PC-3 (cell line): Measurements from ENCODE around the gene SLTM. TPM values are rescaled to one million over a fixed set of nuclear protein-coding genes. Genes with fewer than 3 reads are reported as not detected.
"Not testable (repeated sequence)": the region's sequence is repeated elsewhere in the genome, so short reads cannot be mapped to it uniquely, and the experiment has no call there.

Experiments used
- ATAC-seq: fragments of 200-7000 bp; cut with Tn5 transposase; 2 replicates; pipeline ENCODE4 v1.9.1; 2020; ENCODE audit warnings: mild to moderate bottlenecking, moderate library complexity
- BruUV-seq: library from RNA; stranded (reverse); fragments of 400-500 nt; replicated peaks from 2 replicates; lab custom pipeline; 2021; lab: Mats Ljungman, UMichigan
- CTCF ChIA-PET: fragments of 300-600 bp; sonication (Branson Sonifier 250); formaldehyde crosslinking; loops from one replicate; lab custom pipeline; 2022; ENCODE audit warnings: antibody characterized with exemption; lab: Charles Lee
- POLR2A ChIA-PET: fragments of 300-600 bp; sonication (Branson Sonifier 250); formaldehyde crosslinking; loops from one replicate; lab custom pipeline; 2022; ENCODE audit warnings: antibody characterized with exemption; ENCODE audit not compliant: unreplicated experiment; lab: Charles Lee
- DNase-seq: peaks from one replicate; pipeline ENCODE4 v3.0.0-alpha.2; 2015
- H2AFZ ChIP-seq: fragments of 300-600 bp; sonication (generic); 2 replicates; pipeline ENCODE4 v1.6.0; 2016; ENCODE audit warnings: antibody characterized with exemption, low read length
- H3F3A ChIP-seq: fragments of 300-600 bp; sonication (generic); one replicate; pipeline ENCODE4 v1.6.0; 2017; ENCODE audit warnings: antibody characterized with exemption, low read length, control low read depth, mild to moderate bottlenecking; ENCODE audit not compliant: unreplicated experiment
- H3K27ac ChIP-seq: fragments of 300-600 bp; sonication (generic); 2 replicates; pipeline ENCODE4 v1.5.1; 2016; ENCODE audit warnings: mild to moderate bottlenecking, low read length
- H3K27me3 ChIP-seq: fragments of 300-600 bp; sonication (generic); 2 replicates; pipeline ENCODE4 v1.6.1; 2016; ENCODE audit warnings: low read length, mixed read lengths
- H3K36me3 ChIP-seq: fragments of 300-600 bp; sonication (generic); 2 replicates; pipeline ENCODE4 v1.6.1; 2016; ENCODE audit warnings: low read depth, mixed run types, low read length, mixed read lengths
- H3K4me1 ChIP-seq: fragments of 300-600 bp; sonication (generic); 2 replicates; pipeline ENCODE4 v1.5.1; 2016; ENCODE audit warnings: low read length; ENCODE audit not compliant: insufficient read depth
- H3K4me2 ChIP-seq: fragments of 300-600 bp; sonication (generic); 2 replicates; pipeline ENCODE4 v1.6.0; 2016; ENCODE audit warnings: low read length
- H3K4me3 ChIP-seq: fragments of 300-600 bp; sonication (generic); 2 replicates; pipeline ENCODE4 v1.5.1; 2016; ENCODE audit warnings: mild to moderate bottlenecking, low read length, mixed read lengths
- H3K79me2 ChIP-seq: fragments of 300-600 bp; sonication (generic); 2 replicates; pipeline ENCODE4 v1.6.1; 2017; ENCODE audit warnings: low read length, mixed read lengths
- H3K9ac ChIP-seq: fragments of 300-600 bp; sonication (generic); 2 replicates; pipeline ENCODE4 v1.6.0; 2016; ENCODE audit warnings: mild to moderate bottlenecking, low read length
- H3K9me2 ChIP-seq: fragments of 300-600 bp; sonication (generic); replicated peaks from 2 replicates; pipeline ENCODE4 v1.6.1; 2016; ENCODE audit warnings: mixed run types, low read length, mixed read lengths
- H3K9me3 ChIP-seq: fragments of 300-600 bp; sonication (generic); 2 replicates; pipeline ENCODE4 v1.6.1; 2016; ENCODE audit warnings: low read length, mixed read lengths
- H4K20me1 ChIP-seq: fragments of 300-600 bp; sonication (generic); 2 replicates; pipeline ENCODE4 v1.6.1; 2016; ENCODE audit warnings: low read length, mixed read lengths
- CTCF ChIP-seq: fragments of 300-600 bp; sonication (generic); conservative IDR thresholded peaks from 2 replicates; pipeline ENCODE4 v1.5.1; 2017; ENCODE audit warnings: antibody characterized with exemption, low read depth, mild to moderate bottlenecking, low read length
- EZH2 ChIP-seq: fragments of 300-600 bp; sonication (generic); IDR thresholded peaks from one replicate; pipeline ENCODE4 v1.6.1; 2017; ENCODE audit warnings: antibody characterized with exemption, mild to moderate bottlenecking, low read length; ENCODE audit not compliant: unreplicated experiment
- EZH2phosphoT487 ChIP-seq: fragments of 300-600 bp; sonication (generic); IDR thresholded peaks from 2 replicates; pipeline ENCODE4 v1.6.1; 2018; ENCODE audit warnings: mild to moderate bottlenecking, antibody characterized with exemption, low read length, borderline replicate concordance
- intact Hi-C: fragments of 100-400 bp; cut with micrococcal nuclease; formaldehyde crosslinking; loops from 2 replicates; pipeline ENCODE4 v1.9.0; 2023
- total RNA-seq: library from RNA; depleted of rRNA; stranded (reverse); fragments of >200 nt; gene quantifications from 2 replicates; pipeline ENCODE4 v1.2.3, GENCODE V29; 2014

Gene SLTM
- total RNA-seq, 1 experiment from 2014 or later = 103 TPM

DNA sequence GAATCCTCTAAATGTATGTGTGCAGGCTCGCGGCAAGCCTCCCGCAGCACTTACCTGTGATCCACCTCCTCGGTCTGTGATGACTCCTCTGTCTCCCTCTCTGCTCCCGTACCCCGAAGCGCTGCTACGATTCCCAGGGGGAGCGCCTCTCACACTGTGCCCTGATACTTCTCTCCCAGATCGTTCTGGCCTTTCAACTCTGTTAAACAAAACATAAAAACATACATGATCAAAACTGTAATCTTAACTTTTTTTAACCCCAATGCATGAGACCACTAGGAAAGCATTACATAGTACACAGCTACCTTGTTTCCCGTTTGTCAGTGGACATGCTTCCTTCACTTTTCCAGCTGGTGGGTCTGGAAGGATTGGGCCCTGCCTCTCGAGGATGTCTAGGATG, 46.6 kb downstream of the SLTM start:
- CTCF ChIA-PET = no interaction called here

DNA sequence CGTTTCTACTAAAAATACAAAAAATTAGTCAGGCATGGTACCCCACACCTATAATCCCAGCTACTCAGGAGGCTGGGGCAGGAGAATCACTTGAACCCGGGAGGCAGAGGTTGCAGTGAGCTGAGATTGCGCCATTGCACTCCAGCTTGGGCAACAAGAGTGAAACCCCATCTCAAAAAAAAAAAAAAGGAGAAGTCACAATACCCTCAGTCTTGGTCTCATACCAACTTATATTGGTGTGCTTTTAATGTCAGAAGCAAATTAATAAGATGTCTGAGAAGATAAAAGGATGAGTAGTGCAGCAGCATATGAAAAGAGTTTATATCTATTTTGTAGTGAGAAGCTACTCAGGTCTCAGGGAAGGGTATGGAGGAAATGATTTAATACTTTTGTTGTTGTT, 49.6 kb downstream of the SLTM start:
- peaks cover 66% of the 10 kb centered on the region for H3K36me3 ChIP-seq
- H3K27ac ChIP-seq, DNase-seq, H3K4me1 ChIP-seq, H3K9me2 ChIP-seq, ATAC-seq, CTCF ChIA-PET, H4K20me1 ChIP-seq, H3K9me3 ChIP-seq, POLR2A ChIA-PET, H3K79me2 ChIP-seq, H3F3A ChIP-seq, H3K27me3 ChIP-seq, H3K4me2 ChIP-seq, BruUV-seq, H3K4me3 ChIP-seq, H3K9ac ChIP-seq, H2AFZ ChIP-seq, intact Hi-C loops: not testable (repeated sequence)

More for the DNA sequence above, 46.6 kb downstream of the SLTM start:
- Histone ChIP-seq H4K20me1 (no peaks in the 10 kb centered on the region), H3K9me3 (no peaks in the 10 kb centered on the region), H3K4me1 (no peaks in the 10 kb centered on the region), H3K9me2 (no peaks in the 10 kb centered on the region), H3K27ac (no peak overlapping the region), H3K4me3 (no peak overlapping the region), H3K9ac (no peak overlapping the region), H3K79me2 (no peaks in the 10 kb centered on the region), H3K36me3 (peaks cover 69% of the 10 kb centered on the region), H3K27me3 (no peaks in the 10 kb centered on the region), H2AFZ (no peak overlapping the region), H3K4me2 (no peak overlapping the region), H3F3A (no peaks in the 10 kb centered on the region)
- TF ChIP-seq CTCF (no peak), EZH2phosphoT487 (no peak), EZH2 (no peak)
- no peak for ATAC-seq
- POLR2A ChIA-PET = no interaction called here
- no TSS peak for BruUV-seq
- intact Hi-C loops = no loop called here
- no peak for DNase-seq

DNA sequence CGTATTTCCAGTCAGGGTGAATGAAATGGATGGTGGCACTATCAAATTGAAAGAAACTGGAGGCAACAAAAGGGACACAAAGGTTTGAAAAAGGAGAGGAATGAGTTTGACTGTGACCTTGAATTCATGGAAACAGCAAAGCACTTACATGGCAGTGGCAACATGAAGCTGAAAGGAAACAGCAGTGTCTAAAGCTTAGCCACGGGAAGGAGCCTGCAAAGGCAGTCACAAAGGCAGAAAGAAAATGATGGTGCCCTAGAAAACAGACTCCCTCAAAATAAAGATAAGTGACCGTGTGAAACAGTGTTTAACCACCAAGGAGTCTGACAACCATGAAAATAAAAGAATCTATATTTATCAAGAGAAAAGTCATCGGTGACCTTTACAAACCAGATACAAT, 51.2 kb downstream of the SLTM start:
- Histone ChIP-seq H3K27ac (no peak overlapping the region), H3K9ac (no peak overlapping the region), H4K20me1 (no peaks in the 10 kb centered on the region), H3K4me1 (no peaks in the 10 kb centered on the region), H3K4me2 (no peak overlapping the region), H3K9me3 (no peaks in the 10 kb centered on the region), H3K27me3 (no peaks in the 10 kb centered on the region), H2AFZ (no peak overlapping the region), H3K79me2 (no peaks in the 10 kb centered on the region), H3F3A (no peaks in the 10 kb centered on the region), H3K36me3 (peaks cover 58% of the 10 kb centered on the region), H3K4me3 (no peak overlapping the region), H3K9me2 (no peaks in the 10 kb centered on the region)
- DNase-seq = no peak
- CTCF ChIA-PET = no interaction called here
- no TSS peak for BruUV-seq
- intact Hi-C loops = no loop called here
- ATAC-seq = no peak
- TF ChIP-seq CTCF = no peak
- TF ChIP-seq EZH2 = no peak
- POLR2A ChIA-PET = no interaction called here
